H1 (cell line): ENCODE measurements around the gene CBR3. TPM values are rescaled to one million over a fixed set of nuclear protein-coding genes. Genes with fewer than 3 reads are reported as not detected.

ENCODE experiments used
- CTCF ChIA-PET: fragments of 300-600 bp; sonication (Branson Sonifier 250); formaldehyde crosslinking; loops from one replicate; lab custom pipeline; 2021; ENCODE audit not compliant: partially characterized antibody; lab: Charles Lee
- POLR2A ChIA-PET: fragments of 300-600 bp; sonication (Branson Sonifier 250); formaldehyde crosslinking; loops from one replicate; lab custom pipeline; 2021; ENCODE audit warnings: inconsistent platforms; ENCODE audit not compliant: partially characterized antibody; lab: Charles Lee
- DNase-seq, 2 experiments: peaks; one replicate each; pipeline versions ENCODE4 v3.0.0 to v3.0.0-alpha.2; 2010 to 2022; ENCODE audit warnings: low spot score in 2 of 2, low read depth in 1 of 2, mixed read lengths in 1 of 2
- FAIRE-seq: peaks from 2 replicates; lab custom pipeline; 2011; peaks lifted over from hg19 to GRCh38; lab: Jason Lieb, UNC
- H2AFZ ChIP-seq: 2 replicates; pipeline ENCODE4 v1.8.1; 2012; ENCODE audit warnings: low read length, inconsistent platforms
- H2AK5ac ChIP-seq: 2 replicates; pipeline ENCODE4 v1.6.1; 2013; ENCODE audit warnings: low read depth, low read length
- H2BK120ac ChIP-seq: replicated peaks from 2 replicates; pipeline ENCODE3; 2013; ENCODE audit warnings: low read depth, low read length, inconsistent platforms
- H2BK12ac ChIP-seq: 2 replicates; pipeline ENCODE4 v1.6.1; 2013; ENCODE audit warnings: low read depth, low read length
- H2BK15ac ChIP-seq: 2 replicates; pipeline ENCODE4 v1.6.1; 2013; ENCODE audit warnings: low read length
- H2BK20ac ChIP-seq: 2 replicates; pipeline ENCODE4 v1.6.1; 2013; ENCODE audit warnings: low read length
- H2BK5ac ChIP-seq: 2 replicates; pipeline ENCODE4 v1.6.1; 2013; ENCODE audit warnings: low read depth, low read length
- H3K14ac ChIP-seq: 2 replicates; pipeline ENCODE4 v1.6.1; 2013; ENCODE audit warnings: inconsistent platforms; ENCODE audit not compliant: insufficient read length
- H3K18ac ChIP-seq: 2 replicates; pipeline ENCODE4 v1.6.1; 2013; ENCODE audit warnings: low read length; ENCODE audit errors: extremely low read depth
- H3K23ac ChIP-seq: 2 replicates; pipeline ENCODE4 v1.6.1; 2013; ENCODE audit warnings: inconsistent platforms; ENCODE audit not compliant: insufficient read length
- H3K23me2 ChIP-seq: 2 replicates; pipeline ENCODE4 v1.6.1; 2013; ENCODE audit warnings: low read depth, low read length
- H3K27ac ChIP-seq: 2 replicates; pipeline ENCODE4 v1.6.1; 2011; ENCODE audit warnings: low read depth, low read length, inconsistent platforms
- H3K27me3 ChIP-seq, 4 experiments: replicated peaks in 1 of 4; 1 replicate in 1 of 4; 2 replicates in 3 of 4; pipeline versions ENCODE4 v1.6.1 to v1.8.1; 2011 to 2013; ENCODE audit warnings: low read length in 3 of 4, mild to moderate bottlenecking in 3 of 4, inconsistent platforms in 2 of 4, mixed read lengths in 2 of 4, moderate library complexity in 1 of 4; ENCODE audit not compliant: control insufficient read depth in 3 of 4, insufficient read depth in 3 of 4; ENCODE audit errors: extremely low read depth in 1 of 4
- H3K36me3 ChIP-seq, 4 experiments: 2 replicates each; pipeline versions ENCODE4 v1.6.1 to v1.8.1; 2011 to 2013; ENCODE audit warnings: mild to moderate bottlenecking in 4 of 4, low read length in 3 of 4, moderate library complexity in 2 of 4, control low read depth in 1 of 4, inconsistent platforms in 1 of 4; ENCODE audit not compliant: insufficient read depth in 4 of 4, control insufficient read depth in 2 of 4
- H3K4ac ChIP-seq: replicated peaks from 2 replicates; pipeline ENCODE3; 2013; ENCODE audit warnings: low read length, low read depth, mixed read lengths, inconsistent platforms; ENCODE audit not compliant: insufficient read length
- H3K4me1 ChIP-seq, 4 experiments: replicated peaks in 1 of 4; 1 replicate in 1 of 4; 2 replicates in 3 of 4; pipeline versions ENCODE4 v1.6.1 to v1.8.1; 2011 to 2013; ENCODE audit warnings: low read length in 3 of 4, inconsistent platforms in 2 of 4, mixed read lengths in 1 of 4; ENCODE audit not compliant: insufficient read depth in 4 of 4, control insufficient read depth in 3 of 4
- H3K4me2 ChIP-seq, 2 experiments: 2 replicates each; pipeline versions ENCODE4 v1.6.1 to v1.8.1; 2011 to 2013; ENCODE audit warnings: low read depth in 2 of 2, low read length in 2 of 2, control low read depth in 1 of 2, inconsistent platforms in 1 of 2, mild to moderate bottlenecking in 1 of 2; ENCODE audit not compliant: insufficient read depth in 1 of 2
- H3K4me3 ChIP-seq, 4 experiments: fragments of 200-600, 300-600 bp in 1 of 4; sonication (generic), shearing (Covaris generic), sonication (Bioruptor Twin) in 1 of 4; 2 replicates each; pipeline versions ENCODE4 v1.5.1 to v1.8.1; 2011 to 2016; ENCODE audit warnings: low read length in 4 of 4, low read depth in 3 of 4, control low read depth in 2 of 4, inconsistent platforms in 2 of 4, mild to moderate bottlenecking in 2 of 4, mixed read lengths in 1 of 4, moderate library complexity in 1 of 4; ENCODE audit not compliant: insufficient read depth in 2 of 4; ENCODE audit errors: extremely low read depth in 1 of 4
- H3K56ac ChIP-seq: replicated peaks from 2 replicates; pipeline ENCODE3; 2013; ENCODE audit warnings: low read depth, mild to moderate bottlenecking, mixed read lengths, low read length, inconsistent platforms; ENCODE audit not compliant: insufficient read length
- H3K79me1 ChIP-seq: 2 replicates; pipeline ENCODE4 v1.6.1; 2013; ENCODE audit warnings: low read depth, low read length, control low read depth
- H3K79me2 ChIP-seq, 2 experiments: 2 replicates each; pipeline versions ENCODE4 v1.6.1 to v1.8.1; 2012 to 2013; ENCODE audit warnings: low read length in 2 of 2, mild to moderate bottlenecking in 2 of 2, inconsistent platforms in 1 of 2; ENCODE audit not compliant: insufficient read depth in 2 of 2, control insufficient read depth in 1 of 2
- H3K9ac ChIP-seq, 4 experiments: replicated peaks in 1 of 4; 1 replicate in 1 of 4; 2 replicates in 3 of 4; pipeline versions ENCODE4 v1.6.1 to v1.8.1; 2011 to 2013; ENCODE audit warnings: low read depth in 3 of 4, low read length in 3 of 4, control low read depth in 2 of 4, mild to moderate bottlenecking in 2 of 4, moderate library complexity in 2 of 4, inconsistent platforms in 1 of 4; ENCODE audit errors: extremely low read depth in 1 of 4
- H3K9me3 ChIP-seq, 2 experiments: 2 replicates each; pipeline versions ENCODE4 v1.6.1 to v1.8.1; 2012 to 2013; ENCODE audit warnings: mild to moderate bottlenecking in 2 of 2, moderate library complexity in 2 of 2, control low read depth in 1 of 2, inconsistent platforms in 1 of 2, low read depth in 1 of 2, low read length in 1 of 2, mixed read lengths in 1 of 2; ENCODE audit not compliant: insufficient read depth in 2 of 2
- H4K20me1 ChIP-seq, 2 experiments: replicated peaks in 1 of 2; 2 replicates each; pipeline versions ENCODE3 to v1.8.1; 2011 to 2013; ENCODE audit warnings: inconsistent platforms in 2 of 2, low read length in 2 of 2, mild to moderate bottlenecking in 1 of 2; ENCODE audit not compliant: insufficient read depth in 2 of 2, control insufficient read depth in 1 of 2
- H4K5ac ChIP-seq: 2 replicates; pipeline ENCODE4 v1.6.1; 2013; ENCODE audit warnings: low read length, low read depth, mixed read lengths, inconsistent platforms; ENCODE audit not compliant: insufficient read length
- H4K8ac ChIP-seq: 2 replicates; pipeline ENCODE4 v1.8.0; 2013; ENCODE audit warnings: mild to moderate bottlenecking, moderate library complexity, low read length, inconsistent platforms; ENCODE audit not compliant: insufficient read depth; ENCODE audit errors: extremely low read depth
- H4K91ac ChIP-seq: replicated peaks from 2 replicates; pipeline ENCODE3; 2013; ENCODE audit warnings: low read length, mixed read lengths, inconsistent platforms; ENCODE audit not compliant: insufficient read length
- BCL11A ChIP-seq, 2 experiments: IDR thresholded peaks; one replicate each; pipeline ENCODE4 v1.6.1; 2011; ENCODE audit warnings: low read depth in 2 of 2, low read length in 2 of 2, mild to moderate bottlenecking in 2 of 2
- CBX8 ChIP-seq: fragments of 300-800, 300-1000 bp; sonication (generic); IDR thresholded peaks from 2 replicates; pipeline ENCODE4 v1.7.1; 2016; ENCODE audit warnings: low read depth, low read length, borderline replicate concordance
- CTBP2 ChIP-seq: IDR thresholded peaks from 2 replicates; pipeline ENCODE4 v1.7.0; 2011; ENCODE audit warnings: borderline replicate concordance, mild to moderate bottlenecking, moderate library complexity, mixed read lengths, low read length; ENCODE audit not compliant: insufficient read depth, insufficient read length
- CTCF ChIP-seq, 3 experiments: IDR thresholded peaks; 1 replicate in 2 of 3; 2 replicates in 1 of 3; pipeline versions ENCODE4 v1.5.1 to v1.6.1; 2011; ENCODE audit warnings: low read length in 3 of 3, mild to moderate bottlenecking in 3 of 3, inconsistent platforms in 2 of 3, low read depth in 1 of 3, moderate library complexity in 1 of 3; ENCODE audit not compliant: insufficient read depth in 1 of 3; ENCODE audit errors: control extremely low read depth in 1 of 3
- GABPA ChIP-seq: IDR thresholded peaks from 2 replicates; pipeline ENCODE4 v1.6.1; 2011; ENCODE audit warnings: mild to moderate bottlenecking, low read length, moderate library complexity, borderline replicate concordance; ENCODE audit not compliant: insufficient read depth
- SP4 ChIP-seq: IDR thresholded peaks from 2 replicates; pipeline ENCODE4 v1.6.1; 2012; ENCODE audit warnings: low read length, inconsistent platforms
- WGBS, 2 experiments: shearing (Covaris generic) in 1 of 2; methylation state at CpG; one replicate each; pipeline versions ENCODE4 v1.1.6 to v1.1.7; 2013 to 2015; ENCODE audit warnings: low lambda C conversion rate in 2 of 2, mixed read lengths in 2 of 2, inconsistent platforms in 1 of 2, low coverage in 1 of 2, missing lambda C conversion rate in 1 of 2; ENCODE audit not compliant: insufficient replicate concordance in 2 of 2, insufficient coverage in 1 of 2, insufficient read length in 1 of 2; ENCODE audit errors: extremely low coverage in 1 of 2, missing lambda C conversion rate in 1 of 2; 5-methylcytosine and 5-hydroxymethylcytosine counted together
- polyA plus RNA-seq, 7 experiments: library from polyadenylated mRNA; depleted of rRNA in 3 of 7; stranded (reverse) in 5 of 7; unstranded in 2 of 7; fragments of >200 nt in 5 of 7; fragments of 200-250 nt in 2 of 7; gene quantifications; 1 replicate in 5 of 7; 2 replicates in 1 of 7; 4 replicates in 1 of 7; pipeline versions ENCODE4 v1.2.1 to v1.2.3, GENCODE V29; 2011 to 2013; ENCODE audit warnings: missing spikeins in 2 of 7, mixed read lengths in 2 of 7
- total RNA-seq: library from RNA; stranded (reverse); fragmentation: NEBNext Ultra II Directional; extraction: Animal tissue kit (Norgen Biotek cat#: 25700); gene quantifications from 2 replicates; pipeline ENCODE4 v1.2.1, GENCODE V29; 2021
- TF ChIP-seq, protein P1 (sequence below): IDR thresholded peaks from 2 replicates; pipeline ENCODE4 v1.6.1; 2012; ENCODE audit warnings: inconsistent platforms

CBR3 gene
- total and polyA plus RNA-seq, 2 of the 8 experiments (the other 6 are each of a cell fraction or from before 2014, with no cell fraction given), result 1.2 to 4.3 TPM

DNA sequence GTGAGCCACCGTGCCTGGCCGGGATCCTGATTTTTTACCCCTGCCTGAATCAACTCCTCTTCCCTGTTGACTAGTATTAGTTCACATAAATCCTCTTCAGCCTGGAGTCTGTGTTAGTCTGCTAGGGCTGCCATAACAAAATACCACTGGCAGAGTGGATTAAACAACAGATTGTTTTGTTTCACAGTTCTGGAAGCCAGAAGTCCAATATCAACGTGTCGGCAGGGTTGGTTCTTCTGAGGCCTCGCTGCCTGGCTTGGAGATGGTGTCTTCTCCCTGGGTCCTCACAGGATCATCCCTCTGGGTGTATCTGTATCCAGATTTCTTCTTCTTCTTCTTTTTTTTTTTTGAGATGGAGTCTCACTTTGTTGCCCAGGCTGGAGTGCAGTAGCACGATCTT lies 39.9 kb downstream of the CBR3 start:
- Histone ChIP-seq H3K14ac (no peak overlapping the region), H3K4me2 (no peak overlapping the region), H3K18ac (no peak overlapping the region), H2BK120ac (no peak overlapping the region), H2AFZ (no peak overlapping the region), H2BK15ac (no peak overlapping the region), H3K9ac (no peak overlapping the region), H4K5ac (no peak overlapping the region), H3K23ac (no peak overlapping the region), H2BK12ac (no peak overlapping the region), H3K27ac (no peak overlapping the region), H3K4me1 (no peaks in the 10 kb centered on the region), H3K27me3 (no peaks in the 10 kb centered on the region), H3K4me3 (no peak overlapping the region), H3K9me3 (no peaks in the 10 kb centered on the region), H3K56ac (no peak overlapping the region), H4K8ac (no peak overlapping the region), H3K23me2 (no peaks in the 10 kb centered on the region), H3K79me2 (no peaks in the 10 kb centered on the region), H4K91ac (no peak overlapping the region), H3K79me1 (no peaks in the 10 kb centered on the region; the same call in 1 of the 2 replicates), H2AK5ac (no peak overlapping the region), H3K4ac (no peak overlapping the region), H4K20me1 (no peaks in the 10 kb centered on the region), H2BK5ac (no peak overlapping the region), H2BK20ac (no peak overlapping the region), H3K36me3 (0 out of 8 replicates have a peak, but pooled peaks cover 0 to 2% (median 0%) of the 10 kb centered on the region in 4 experiments)
- POLR2A ChIA-PET, result no interaction called here
- CTCF ChIA-PET, result interaction anchor here (0.6 to 1.8 kb wide), 3 partner anchors 19 to 459 kb away, joined by 3 to 9 read pairs (median 3); no protein-coding TSS in a partner anchor
- 89% methylated on average over 5 of the region's 6 CpGs; no CpG with 5 or more reads in 1 of the 2 experiments for WGBS, 2 experiments
- no peak for DNase-seq
- no peak for FAIRE-seq
- TF ChIP-seq GABPA, result no peak
- no peak for TF ChIP-seq CTCF (IDR thresholded peaks at IDR 0.05; ENCODE audit: control extremely low read depth in 1 of 3, insufficient read depth in 1 of 3, low read depth in 1 of 3, low read length in 3 of 3)
- no peak for TF ChIP-seq CTBP2
- TF ChIP-seq BCL11A (IDR thresholded peaks at IDR 0.05; ENCODE audit: low read depth in 2 of 2, low read length in 2 of 2), result no peak
- TF ChIP-seq, protein P1, sequence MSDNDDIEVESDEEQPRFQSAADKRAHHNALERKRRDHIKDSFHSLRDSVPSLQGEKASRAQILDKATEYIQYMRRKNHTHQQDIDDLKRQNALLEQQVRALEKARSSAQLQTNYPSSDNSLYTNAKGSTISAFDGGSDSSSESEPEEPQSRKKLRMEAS, result no peak
- TF ChIP-seq CBX8, result no peak
- TF ChIP-seq SP4, result no peak
